ENCODE measurements around the gene ZNF697. TPM values are rescaled to one million over a fixed set of nuclear protein-coding genes. Genes with fewer than 3 reads are reported as not detected.

The ZNF697 gene
- polyA plus RNA-seq, 3 donors = 1.1 to 3.8 (median 1.6) TPM

DNA sequence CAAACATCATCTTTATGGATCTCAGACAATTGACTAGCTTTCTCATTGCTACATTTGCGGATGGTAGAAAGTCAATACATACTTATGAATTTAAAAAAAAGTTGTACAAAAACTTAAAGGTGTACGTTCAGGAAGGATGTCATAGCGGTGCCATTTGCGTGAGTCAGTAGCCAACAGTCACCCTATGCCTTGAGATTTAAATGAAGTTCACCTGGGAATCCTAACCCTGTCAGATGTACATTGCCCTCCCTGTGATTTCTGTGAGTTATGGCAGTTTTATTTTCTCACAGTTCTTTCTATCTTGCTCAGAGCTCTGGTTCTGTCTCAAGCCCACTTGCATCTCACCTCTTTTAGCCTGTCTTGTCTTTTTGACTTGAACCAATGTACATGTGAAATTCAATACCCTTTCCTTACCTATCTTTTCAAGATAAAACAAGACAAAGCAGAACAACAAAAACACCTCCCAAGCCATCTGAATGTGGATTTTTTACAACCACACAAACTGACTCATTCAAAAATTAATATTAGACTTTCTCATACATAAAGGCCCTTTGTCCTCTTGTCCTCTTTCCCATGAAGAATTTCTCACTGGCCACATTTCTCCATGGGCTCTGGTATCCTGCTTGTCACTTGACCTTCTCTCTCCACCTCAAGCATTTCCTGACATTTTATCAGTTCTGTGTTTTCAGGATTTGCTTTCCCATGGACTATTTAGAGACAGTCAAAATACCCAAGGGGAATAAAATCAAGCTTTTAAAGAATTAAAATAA, 25.3 kb upstream of the ZNF697 start:
- 90 to 96% (median 93%) methylated on average over 4 of the region's 4 CpGs for WGBS, 3 donors
- no peak overlapping the region for H3K27ac ChIP-seq (ENCODE audit: low read depth, low read length)

DNA sequence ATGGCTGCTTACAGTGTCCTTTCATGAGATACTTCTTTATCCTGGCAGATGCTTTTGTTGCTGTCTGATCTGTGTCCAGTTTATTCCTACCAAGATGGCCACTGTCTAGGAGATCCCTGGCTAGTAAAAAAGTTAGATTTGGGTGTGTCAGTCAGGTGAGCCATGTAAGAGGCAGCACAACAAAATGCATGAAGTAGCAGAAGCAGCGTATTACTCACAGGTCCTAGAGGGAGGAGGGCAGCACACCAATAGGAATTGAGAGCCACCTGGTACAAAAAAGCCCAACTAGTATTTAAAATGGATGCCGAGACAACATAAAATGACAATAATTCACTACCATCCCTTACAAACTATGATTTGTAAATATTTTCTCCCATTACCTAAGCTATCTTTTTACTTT, 22.8 kb upstream of the ZNF697 start:
- WGBS, 3 donors = 91 to 95% (median 95%) methylated on average over 2 of the region's 2 CpGs
- no peak overlapping the region for H3K27ac ChIP-seq (ENCODE audit: low read depth, low read length)

DNA sequence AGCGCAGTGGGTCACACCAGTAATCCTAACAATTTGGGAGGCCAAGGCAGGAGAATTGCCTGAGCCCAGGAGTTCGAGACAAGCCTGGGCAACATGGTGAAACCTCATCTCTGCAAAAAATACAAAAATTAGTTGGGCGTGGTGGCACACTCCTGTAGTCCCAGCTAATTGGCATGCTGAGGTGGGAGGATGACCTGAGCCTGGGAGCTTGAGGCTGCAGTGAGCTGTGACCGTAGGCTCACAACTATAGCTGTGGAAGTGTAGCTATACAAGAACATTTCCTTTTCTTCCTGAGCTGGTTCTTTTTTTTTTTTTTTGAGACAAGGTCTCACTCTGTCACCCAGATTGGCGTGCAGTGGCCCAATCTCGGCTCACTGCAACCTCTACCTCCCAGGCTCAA, 19.1 kb upstream of the ZNF697 start:
- no peak overlapping the region for H3K27ac ChIP-seq (ENCODE audit: low read depth, low read length)
- 94 to 98% (median 94%) methylated on average over 6 of the region's 6 CpGs for WGBS, 3 donors

DNA sequence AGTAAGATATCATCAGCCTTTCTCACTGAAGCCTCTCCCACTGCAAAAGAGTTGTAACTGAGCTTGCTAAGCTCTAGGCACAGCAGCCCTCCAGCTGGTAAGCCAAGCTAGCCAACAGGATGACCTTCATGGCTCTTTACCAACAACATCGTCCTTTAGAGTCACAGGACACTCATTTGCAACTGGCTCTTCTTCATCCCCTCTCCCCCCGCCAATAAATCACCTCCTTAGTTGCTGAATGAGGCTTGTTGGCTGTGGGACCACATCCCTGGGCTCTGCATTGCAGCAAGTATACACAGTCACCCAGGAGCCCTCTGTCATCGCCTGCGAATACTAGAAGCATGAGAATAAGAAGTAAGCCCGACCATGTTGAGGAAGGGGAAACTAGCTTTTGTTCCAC, 16.0 kb upstream of the ZNF697 start:
- H3K27ac ChIP-seq (ENCODE audit: low read depth, low read length) = no peak overlapping the region
- 75 to 84% (median 79%) methylated on average over 5 of the region's 5 CpGs for WGBS, 3 donors

DNA sequence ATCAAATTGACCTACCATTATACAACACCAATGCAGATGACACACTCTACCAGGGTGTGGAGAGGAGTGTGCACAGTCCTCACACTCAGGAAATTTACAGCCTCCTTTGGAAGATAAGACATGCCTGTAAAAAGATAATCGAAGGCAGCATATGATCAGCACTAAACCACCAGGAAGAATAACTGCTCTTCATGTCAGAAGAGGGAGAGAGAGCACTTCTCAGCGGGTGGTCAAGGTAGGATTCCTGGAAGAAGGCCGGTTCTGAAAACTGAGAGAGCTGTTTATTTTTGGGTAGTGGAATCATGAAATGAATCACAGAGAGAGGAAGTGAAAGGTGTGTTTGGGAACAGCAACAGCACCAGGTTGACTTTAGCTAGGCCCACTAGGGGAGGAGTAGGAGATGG, 14.0 kb upstream of the ZNF697 start:
- 76 to 84% (median 81%) methylated on average over 3 of the region's 3 CpGs for WGBS, 3 donors
- H3K27ac ChIP-seq (ENCODE audit: low read depth, low read length) = no peak overlapping the region

DNA sequence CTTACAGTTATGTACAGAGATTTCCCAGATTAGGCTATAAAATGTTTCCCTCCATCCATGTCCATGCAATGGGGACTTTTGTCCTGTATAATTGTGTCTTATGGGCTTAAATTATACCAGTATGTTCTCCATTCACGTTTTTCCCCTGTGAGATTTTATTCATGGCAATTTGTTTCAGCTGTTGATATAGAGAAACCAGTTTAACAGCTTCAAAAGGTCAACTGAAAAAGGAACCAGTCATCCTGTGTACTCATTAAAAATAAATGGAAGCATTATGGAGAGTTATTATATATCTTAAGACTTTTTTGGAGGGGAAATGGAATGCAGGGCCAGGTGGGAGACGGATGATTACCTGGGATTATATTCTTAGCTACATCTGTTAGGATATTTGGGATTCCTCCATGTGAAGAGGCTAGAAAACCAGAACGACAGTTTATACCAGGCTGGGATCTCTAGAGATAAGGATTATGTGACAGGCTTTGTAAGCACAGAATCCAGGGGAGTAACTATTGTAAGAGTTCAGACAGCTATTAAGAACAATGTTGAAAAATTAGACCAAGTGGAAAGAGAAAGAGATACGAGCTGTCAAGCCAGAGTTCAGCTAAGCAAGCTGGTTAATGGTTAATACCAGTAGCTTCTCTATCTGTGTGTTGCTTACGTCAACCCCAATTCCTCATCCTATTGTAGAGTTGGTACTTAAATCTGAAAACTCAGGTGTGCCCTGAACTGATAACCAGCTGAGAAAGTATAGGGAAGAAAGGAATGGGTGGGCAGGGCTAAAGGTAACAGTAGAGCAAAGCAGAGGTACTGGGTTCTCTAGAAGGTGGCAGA, 12.4 kb upstream of the ZNF697 start:
- 35 to 84% (median 83%) methylated on average over 5 of the region's 5 CpGs for WGBS, 3 donors
- H3K27ac ChIP-seq (ENCODE audit: low read depth, low read length) = no peak overlapping the region

DNA sequence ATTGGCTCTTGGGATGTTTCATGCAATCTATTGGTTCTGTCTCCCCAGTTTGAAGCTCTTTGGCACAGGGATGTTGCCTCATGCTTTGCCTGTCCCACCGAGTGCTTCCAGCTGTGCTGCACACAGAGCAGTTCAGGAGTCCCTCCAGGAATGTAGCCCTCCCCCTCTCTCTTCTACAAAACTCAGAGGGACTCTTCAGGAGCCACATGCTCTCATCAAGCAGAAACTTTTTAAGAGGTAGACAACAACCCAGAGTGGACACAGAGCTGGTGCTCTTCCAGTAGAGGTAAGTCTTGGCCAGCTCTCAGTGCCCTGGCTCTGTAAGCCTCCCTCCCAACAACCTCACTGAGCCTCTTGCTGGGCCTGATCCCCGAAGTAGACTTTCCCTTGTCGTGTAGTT, 11.6 kb upstream of the ZNF697 start:
- 27 to 45% (median 31%) methylated on average over 3 of the region's 3 CpGs for WGBS, 3 donors

DNA sequence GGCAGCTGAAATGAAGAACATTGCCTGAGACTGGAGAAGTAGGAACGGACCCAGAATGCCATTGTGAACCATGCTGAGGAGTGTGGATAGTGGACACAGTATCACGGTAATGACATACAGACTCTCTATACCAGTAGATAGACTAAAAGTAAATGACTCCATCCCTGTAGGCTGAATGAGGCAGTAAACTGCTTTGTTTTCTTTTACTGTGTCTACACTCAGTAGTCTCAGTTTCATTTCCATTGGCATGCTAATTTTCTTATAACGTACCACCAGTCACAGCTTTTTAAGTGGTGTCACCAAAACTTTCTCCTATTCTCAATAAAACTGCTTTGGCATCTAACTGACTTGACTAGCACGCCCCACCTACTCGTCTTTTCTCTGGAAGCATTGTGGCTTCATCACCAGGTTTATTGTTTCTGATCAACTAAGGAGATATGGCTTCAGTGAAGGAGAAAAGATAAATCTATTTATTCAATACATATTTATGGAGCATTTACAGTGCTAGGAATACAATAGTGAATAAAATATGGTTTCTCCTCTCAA, 8.4 kb upstream of the ZNF697 start:
- WGBS, 3 donors = 90 to 94% (median 92%) methylated on average over 5 of the region's 5 CpGs

More for the DNA sequence above, 11.6 kb upstream of the ZNF697 start:
- H3K27ac ChIP-seq (ENCODE audit: low read depth, low read length) = no peak overlapping the region

DNA sequence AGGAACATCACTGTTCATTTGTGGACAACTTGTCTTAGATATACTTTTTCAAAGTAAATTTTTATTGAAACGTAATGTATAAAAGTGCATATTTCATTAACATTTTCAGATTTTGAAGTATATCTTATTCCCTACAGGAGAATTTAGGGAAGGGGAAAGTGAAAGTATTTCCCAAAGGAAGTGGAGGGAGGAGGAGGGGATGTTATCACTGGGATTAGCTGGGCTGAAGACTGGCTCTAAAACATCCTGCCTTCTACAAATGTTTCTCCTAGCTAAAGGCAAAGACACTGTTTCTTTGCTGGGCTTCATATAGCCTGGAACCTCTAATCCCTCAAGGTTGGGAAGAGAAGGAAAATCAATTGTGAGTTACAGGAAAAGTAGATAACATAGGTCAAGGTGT, 7.1 kb upstream of the ZNF697 start:
- 58 to 79% (median 58%) methylated on average over 1 of the region's 1 CpG for WGBS, 3 donors
- H3K27ac ChIP-seq (ENCODE audit: low read depth, low read length) = no peak overlapping the region

More for the DNA sequence above, 8.4 kb upstream of the ZNF697 start:
- H3K27ac ChIP-seq (ENCODE audit: low read depth, low read length) = no peak overlapping the region

DNA sequence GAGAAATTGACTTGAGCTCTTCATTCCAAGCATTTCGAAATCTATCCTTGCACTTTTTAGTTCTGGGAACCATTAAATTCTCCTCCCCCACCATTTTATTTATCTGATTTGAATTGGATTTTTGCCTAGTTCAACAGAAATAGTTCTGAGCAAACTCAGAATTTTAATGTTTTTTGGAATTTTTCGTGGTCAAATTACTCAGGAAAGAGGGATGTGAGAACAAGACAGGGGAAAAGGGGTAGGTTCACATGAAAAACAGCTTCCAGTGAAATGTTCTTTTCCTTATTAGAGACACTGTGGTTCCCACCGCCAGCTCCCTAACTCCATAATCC, 5.7 kb upstream of the ZNF697 start:
- WGBS, 3 donors = 58 to 81% (median 63%) methylated on average over 3 of the region's 3 CpGs
- no peak overlapping the region for H3K27ac ChIP-seq (ENCODE audit: low read depth, low read length)

DNA sequence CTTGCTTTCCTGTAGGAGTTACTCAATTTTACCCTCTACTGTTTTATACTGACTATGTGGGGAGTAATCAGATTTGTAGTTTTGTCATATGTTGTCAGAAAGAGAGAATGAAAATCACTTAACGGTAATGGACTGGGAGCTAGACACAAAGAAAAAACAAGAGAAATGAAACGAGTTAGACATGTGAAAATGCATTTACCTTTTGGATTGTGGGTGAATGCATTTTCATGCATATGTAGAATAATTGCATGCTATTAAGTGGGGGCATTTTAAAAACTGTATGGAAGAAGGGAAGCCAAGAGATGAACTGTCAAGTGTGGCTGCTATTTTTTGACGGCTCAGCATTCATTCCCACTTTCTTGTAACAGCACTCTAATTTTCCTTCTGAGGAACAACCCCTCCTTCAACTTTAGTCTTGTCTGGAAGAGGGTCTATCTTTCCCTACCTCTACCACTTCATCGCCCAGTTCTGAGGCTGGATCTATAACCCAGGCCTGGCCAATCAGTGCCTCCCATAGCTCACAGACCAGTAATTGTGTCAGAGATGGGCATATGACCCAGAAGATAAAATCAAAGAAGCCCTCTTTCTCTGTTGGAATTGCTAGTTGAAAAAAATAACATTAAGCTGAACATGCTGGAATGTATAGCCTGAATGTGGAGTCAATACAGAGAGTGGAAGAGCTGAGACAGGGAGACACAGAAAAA, 5.2 kb upstream of the ZNF697 start:
- 84 to 86% (median 85%) methylated on average over 4 of the region's 4 CpGs for WGBS, 3 donors
- no peak overlapping the region for H3K27ac ChIP-seq (ENCODE audit: low read depth, low read length)

DNA sequence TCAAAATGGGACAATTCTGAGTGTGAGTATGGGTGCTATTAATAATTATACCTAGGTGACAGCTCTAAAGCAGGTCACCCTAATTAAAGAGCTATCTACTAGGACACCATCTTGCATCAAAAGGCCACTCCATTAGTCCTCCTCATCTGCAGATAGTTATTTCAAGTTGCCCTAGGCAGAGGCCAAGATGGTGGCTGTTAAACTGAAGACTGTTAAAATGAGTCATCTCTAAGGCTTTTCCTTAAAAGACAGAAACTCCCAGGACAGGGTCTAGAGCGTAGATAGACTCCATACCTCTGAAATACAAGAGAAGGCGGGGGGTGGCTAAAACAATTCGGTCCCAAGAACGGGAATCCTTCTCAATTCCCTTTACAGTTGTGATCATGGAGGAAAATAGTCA, 4.5 kb upstream of the ZNF697 start:
- 91 to 95% (median 93%) methylated on average over 4 of the region's 4 CpGs for WGBS, 3 donors
- H3K27ac ChIP-seq (ENCODE audit: low read depth, low read length) = no peak overlapping the region

DNA sequence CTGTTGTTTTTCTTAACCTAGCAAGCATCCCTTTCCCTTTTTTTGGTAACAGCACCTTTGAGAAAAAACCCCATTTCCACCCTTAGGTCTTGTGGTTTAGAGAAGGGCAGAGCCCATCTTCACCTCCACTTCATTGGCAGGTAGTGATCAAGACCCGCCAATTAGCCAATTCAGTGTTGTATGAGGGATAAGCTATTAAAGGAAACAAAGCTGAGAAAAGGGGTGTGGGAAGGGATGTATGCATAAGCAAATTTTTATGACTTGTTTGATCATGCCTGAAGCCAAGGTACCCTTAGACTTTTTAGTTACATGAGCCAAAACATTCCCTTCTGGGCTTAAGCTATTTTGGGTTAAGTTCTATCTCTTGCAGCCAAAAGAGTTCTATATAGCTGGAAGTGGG, 3.6 kb upstream of the ZNF697 start:
- 90 to 97% (median 96%) methylated on average over 1 of the region's 1 CpG for WGBS, 3 donors
- H3K27ac ChIP-seq (ENCODE audit: low read depth, low read length) = no peak overlapping the region

DNA sequence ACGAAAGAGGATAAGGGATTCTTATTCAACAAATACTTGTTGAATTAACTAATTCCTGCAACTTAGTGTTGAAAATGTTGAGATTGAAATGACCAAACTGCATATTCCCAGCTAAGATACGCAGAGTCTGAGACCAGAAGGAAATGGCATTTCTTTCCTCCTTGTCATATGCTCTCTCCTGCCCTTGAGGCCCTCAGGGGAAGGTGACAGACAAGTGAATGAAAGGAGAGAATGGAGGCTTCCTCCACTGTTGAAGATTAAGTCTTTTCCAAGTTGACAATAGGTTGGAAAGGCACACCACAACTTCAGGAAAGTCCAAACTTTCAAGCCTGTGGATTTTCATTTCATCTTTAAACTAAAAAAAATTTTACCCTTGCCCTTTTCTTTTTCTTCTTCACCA, 3.1 kb upstream of the ZNF697 start:
- WGBS, 3 donors = 79 to 90% (median 80%) methylated on average over 2 of the region's 2 CpGs
- H3K27ac ChIP-seq (ENCODE audit: low read depth, low read length) = no peak overlapping the region

DNA sequence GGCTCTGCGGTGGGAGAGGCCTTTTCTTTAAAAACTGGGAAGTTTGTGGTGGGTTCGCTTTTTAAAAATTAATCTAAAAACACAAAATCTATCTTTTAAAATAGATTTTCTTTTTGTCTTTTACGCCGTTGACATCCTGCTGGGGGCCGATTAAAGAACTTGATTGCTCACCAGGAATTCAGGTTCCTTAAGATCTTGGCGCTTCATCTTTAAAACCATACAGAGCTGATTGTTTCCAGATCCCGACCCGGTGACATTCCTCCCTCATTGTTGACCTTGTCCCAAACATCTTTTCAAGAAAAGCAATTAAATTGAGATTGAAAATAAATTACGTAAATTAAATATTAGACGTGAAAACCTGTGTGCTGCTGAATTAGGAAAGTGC, 546 bp upstream of the ZNF697 start:
- no peak overlapping the region for H3K27ac ChIP-seq (ENCODE audit: low read depth, low read length)
- WGBS, 3 donors = 8 to 11% (median 9%) methylated on average over 10 of the region's 10 CpGs

DNA sequence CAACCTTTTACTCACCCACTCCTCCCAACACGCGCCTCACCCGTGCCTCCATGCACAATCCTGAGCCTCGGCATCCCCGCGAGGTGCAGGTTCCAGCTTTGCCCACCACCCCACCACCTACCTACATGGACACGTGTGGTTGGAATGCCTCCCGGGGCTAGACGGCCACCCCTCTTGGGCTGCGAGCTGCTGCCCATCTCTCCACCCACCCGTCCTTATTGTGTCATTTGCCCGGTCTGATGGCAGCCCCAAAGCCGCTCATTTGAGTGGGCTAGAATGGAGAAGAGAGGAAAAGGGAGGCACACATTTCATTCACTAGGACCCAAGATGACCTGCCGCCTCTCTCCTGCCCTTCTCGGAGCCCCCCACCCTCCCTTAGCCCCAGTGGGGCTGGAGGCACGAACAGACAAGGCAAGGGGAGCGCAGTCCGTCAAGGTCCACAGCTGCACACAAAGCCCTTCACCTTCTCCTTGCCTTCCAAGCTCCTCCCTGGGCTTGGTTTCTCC, 785 bp downstream of the ZNF697 start:
- no peak overlapping the region for H3K27ac ChIP-seq (ENCODE audit: low read depth, low read length)
- 4 to 5% (median 5%) methylated on average over 18 of the region's 18 CpGs for WGBS, 3 donors

DNA sequence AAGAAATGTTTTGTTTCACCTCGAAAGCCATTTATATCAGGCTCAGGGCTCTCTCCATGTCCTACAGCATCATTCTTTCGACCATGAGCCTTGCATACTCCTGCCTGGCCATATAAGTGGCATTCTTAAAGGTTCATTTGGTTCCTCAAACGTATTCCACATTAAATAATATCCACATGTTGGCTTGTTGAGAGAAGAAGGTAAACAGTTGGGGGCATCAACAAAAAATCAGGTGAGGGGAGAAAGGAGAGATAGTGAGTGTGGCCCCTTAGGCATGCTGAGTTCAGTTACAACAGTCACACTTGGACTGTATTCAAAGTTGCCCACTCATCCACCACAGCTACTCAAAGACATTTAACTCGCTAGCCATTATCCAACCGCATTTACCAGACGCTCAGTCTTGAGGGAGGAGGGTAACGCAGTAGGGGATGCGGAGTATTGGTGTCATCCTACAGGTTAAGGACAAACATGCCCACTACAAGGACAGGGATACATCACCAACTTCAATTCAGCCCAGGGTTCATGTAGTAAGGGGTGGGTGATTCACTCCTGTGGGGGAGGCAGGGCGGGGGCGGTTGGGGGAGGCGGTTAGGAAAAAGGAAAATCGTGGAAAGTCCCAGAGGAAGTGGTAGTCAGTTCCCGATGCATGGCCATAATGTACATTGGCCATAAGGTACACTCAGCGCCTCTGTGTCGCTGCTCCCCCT, 1.4 kb downstream of the ZNF697 start:
- no peak overlapping the region for H3K27ac ChIP-seq (ENCODE audit: low read depth, low read length)
- 47 to 54% (median 54%) methylated on average over 14 to 15 of the region's 15 CpGs for WGBS, 3 donors

DNA sequence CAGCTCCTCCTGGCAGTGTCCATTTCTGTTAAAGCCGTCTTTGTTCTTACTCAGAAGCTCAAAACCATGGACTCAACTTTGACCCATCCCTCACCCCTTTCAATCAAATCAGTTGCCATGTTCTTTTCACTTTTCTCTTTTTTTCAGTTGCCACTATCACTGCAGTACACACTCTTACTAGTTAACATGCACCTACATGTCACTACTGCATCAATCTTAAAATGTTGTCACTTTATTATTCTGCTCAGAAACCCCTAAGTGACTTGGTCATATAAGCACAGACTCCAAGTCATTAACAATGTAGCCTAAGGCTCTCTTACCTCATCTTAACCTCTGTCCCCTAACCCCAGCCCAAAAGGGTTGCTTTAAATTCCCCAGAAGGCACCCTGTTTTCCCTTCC, 9.0 kb downstream of the ZNF697 start:
- no peak overlapping the region for H3K27ac ChIP-seq (ENCODE audit: low read depth, low read length)
- 78 to 86% (median 78%) methylated on average over 1 of the region's 1 CpG for WGBS, 3 donors

Measured in adipose tissue (tissue), 3 donors.